ENCODE results near the gene TMEM9. TPM values are rescaled to one million over a fixed set of nuclear protein-coding genes. Genes with fewer than 3 reads are reported as not detected.

TMEM9 gene
- total RNA-seq, 1 donor from 2014 or later, result 109 TPM

DNA sequence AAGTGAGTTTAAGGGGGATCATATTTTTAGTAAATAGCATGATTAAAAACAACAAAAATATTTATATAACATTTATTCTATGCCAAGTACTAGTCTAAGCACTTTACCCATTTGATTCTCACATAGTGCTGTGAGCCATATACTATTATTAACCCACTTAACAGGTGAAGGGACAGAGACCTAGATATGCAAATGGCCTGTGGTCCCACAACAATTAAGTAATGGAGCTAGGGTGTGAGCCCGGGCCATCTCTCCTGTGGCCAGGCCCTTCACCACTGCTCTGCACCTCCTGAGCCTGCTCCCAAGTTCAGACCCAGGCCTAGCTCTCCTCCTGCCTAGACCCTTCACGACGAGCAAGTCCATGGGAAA is 27.8 kb downstream of the TMEM9 start:
- no peaks in the 10 kb centered on the region for H3K36me3 ChIP-seq
- H3K27me3 Mint-ChIP-seq (ENCODE audit: insufficient read depth, low read depth), result peaks cover 9% of the 10 kb centered on the region
- no peaks in the 10 kb centered on the region for H3K27me3 ChIP-seq
- no peak overlapping the region for H3K27ac ChIP-seq
- peaks cover 14% of the 10 kb centered on the region for H3K4me1 Mint-ChIP-seq
- no peak overlapping the region for H2AFZ ChIP-seq (replicated peaks)
- no peak overlapping the region for H3K9ac ChIP-seq
- H3K36me3 Mint-ChIP-seq, result no peaks in the 10 kb centered on the region
- H3F3A ChIP-seq (ENCODE audit: low read depth), result no peaks in the 10 kb centered on the region
- TF ChIP-seq EZH2 (IDR thresholded peaks at IDR 0.05), result no peak
- TF ChIP-seq EZH2phosphoT487 (IDR thresholded peaks at IDR 0.05), result no peak
- TF ChIP-seq, protein P1, sequence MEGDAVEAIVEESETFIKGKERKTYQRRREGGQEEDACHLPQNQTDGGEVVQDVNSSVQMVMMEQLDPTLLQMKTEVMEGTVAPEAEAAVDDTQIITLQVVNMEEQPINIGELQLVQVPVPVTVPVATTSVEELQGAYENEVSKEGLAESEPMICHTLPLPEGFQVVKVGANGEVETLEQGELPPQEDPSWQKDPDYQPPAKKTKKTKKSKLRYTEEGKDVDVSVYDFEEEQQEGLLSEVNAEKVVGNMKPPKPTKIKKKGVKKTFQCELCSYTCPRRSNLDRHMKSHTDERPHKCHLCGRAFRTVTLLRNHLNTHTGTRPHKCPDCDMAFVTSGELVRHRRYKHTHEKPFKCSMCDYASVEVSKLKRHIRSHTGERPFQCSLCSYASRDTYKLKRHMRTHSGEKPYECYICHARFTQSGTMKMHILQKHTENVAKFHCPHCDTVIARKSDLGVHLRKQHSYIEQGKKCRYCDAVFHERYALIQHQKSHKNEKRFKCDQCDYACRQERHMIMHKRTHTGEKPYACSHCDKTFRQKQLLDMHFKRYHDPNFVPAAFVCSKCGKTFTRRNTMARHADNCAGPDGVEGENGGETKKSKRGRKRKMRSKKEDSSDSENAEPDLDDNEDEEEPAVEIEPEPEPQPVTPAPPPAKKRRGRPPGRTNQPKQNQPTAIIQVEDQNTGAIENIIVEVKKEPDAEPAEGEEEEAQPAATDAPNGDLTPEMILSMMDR (IDR thresholded peaks at IDR 0.05), result no peak
- H3K4me3 ChIP-seq, result no peak overlapping the region
- no peak overlapping the region for H3K4me3 Mint-ChIP-seq
- H3K4me1 ChIP-seq, result peaks cover 11% of the 10 kb centered on the region
- no peaks in the 10 kb centered on the region for H3K9me3 ChIP-seq (ENCODE audit: low read depth)
- peaks cover 2% of the 10 kb centered on the region for H3K9me3 Mint-ChIP-seq
- no peak overlapping the region for H3K4me2 ChIP-seq
- DNase-seq (ENCODE audit: low spot score), result no peak
- H3K79me2 ChIP-seq (ENCODE audit: low read depth), result no peaks in the 10 kb centered on the region
- H3K27ac Mint-ChIP-seq, result no peak overlapping the region
- H4K20me1 ChIP-seq (ENCODE audit: low read depth), result no peaks in the 10 kb centered on the region

DNA sequence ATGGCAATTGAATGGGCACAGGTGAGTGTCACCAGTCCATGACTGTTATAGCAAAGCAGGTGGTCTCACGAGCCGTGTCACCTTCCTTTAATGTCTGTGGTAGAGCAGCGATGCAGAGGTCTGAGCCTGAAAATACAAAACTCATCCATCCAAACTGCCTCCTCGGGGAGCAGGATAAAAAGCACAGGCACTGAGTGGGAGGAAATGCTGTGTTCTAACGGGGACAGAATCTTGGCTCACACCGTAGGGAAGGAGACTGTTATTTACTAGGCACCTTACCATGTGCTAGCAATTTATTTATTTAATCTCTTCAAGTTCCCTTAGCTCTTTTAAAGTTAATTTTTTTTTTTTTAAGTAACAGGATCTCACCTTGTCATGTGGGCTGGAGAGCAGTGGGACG is 28.5 kb downstream of the TMEM9 start:
- Histone ChIP-seq H3F3A (ENCODE audit: low read depth) (no peaks in the 10 kb centered on the region), H2AFZ (replicated peaks) (no peak overlapping the region), H3K36me3 (no peaks in the 10 kb centered on the region), H3K4me3 (no peak overlapping the region), H3K27ac (no peak overlapping the region), H3K79me2 (ENCODE audit: low read depth) (no peaks in the 10 kb centered on the region), H3K9me3 (ENCODE audit: low read depth) (no peaks in the 10 kb centered on the region), H3K9ac (no peak overlapping the region), H3K27me3 (no peaks in the 10 kb centered on the region), H3K4me2 (no peak overlapping the region), H3K4me1 (peaks cover 11% of the 10 kb centered on the region), H4K20me1 (ENCODE audit: low read depth) (no peaks in the 10 kb centered on the region)
- Mint-ChIP-seq H3K9me3 (peaks cover 2% of the 10 kb centered on the region), H3K36me3 (no peaks in the 10 kb centered on the region), H3K4me1 (peaks cover 14% of the 10 kb centered on the region), H3K27me3 (ENCODE audit: insufficient read depth, low read depth) (peaks cover 13% of the 10 kb centered on the region), H3K4me3 (no peak overlapping the region), H3K27ac (no peak overlapping the region)
- TF ChIP-seq EZH2 (IDR thresholded peaks at IDR 0.05) (no peak), EZH2phosphoT487 (IDR thresholded peaks at IDR 0.05) (no peak)
- TF ChIP-seq, protein P1 (IDR thresholded peaks at IDR 0.05), result no peak
- no peak for DNase-seq (ENCODE audit: low spot score)

DNA sequence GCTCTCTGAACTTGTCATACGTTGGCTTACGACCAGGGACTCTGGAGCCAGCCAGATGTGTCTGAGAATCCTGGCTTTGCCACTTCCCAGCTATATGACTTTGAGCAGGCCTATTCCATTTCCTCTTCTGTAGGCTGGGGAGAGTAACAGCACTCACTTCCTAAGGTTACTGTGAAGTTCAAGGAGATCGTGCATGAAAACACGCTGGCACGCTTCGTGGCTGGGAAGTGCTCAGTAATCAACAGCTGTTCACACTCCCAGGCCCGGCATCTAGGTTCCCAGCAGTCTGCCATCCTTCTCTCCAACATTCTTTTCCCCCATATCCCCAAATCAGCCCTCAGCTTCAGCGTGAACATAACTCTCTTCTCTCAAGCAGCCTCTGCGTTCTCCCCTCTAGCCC is 29.3 kb downstream of the TMEM9 start:
- no peaks in the 10 kb centered on the region for H3K79me2 ChIP-seq (ENCODE audit: low read depth)
- H3K4me1 ChIP-seq, result peaks cover 11% of the 10 kb centered on the region
- no peaks in the 10 kb centered on the region for H3K36me3 Mint-ChIP-seq
- no peaks in the 10 kb centered on the region for H3K9me3 ChIP-seq (ENCODE audit: low read depth)
- no peaks in the 10 kb centered on the region for H3K27me3 ChIP-seq
- no peak overlapping the region for H3K27ac ChIP-seq
- H4K20me1 ChIP-seq (ENCODE audit: low read depth), result no peaks in the 10 kb centered on the region
- peaks cover 16% of the 10 kb centered on the region for H3K27me3 Mint-ChIP-seq (ENCODE audit: insufficient read depth, low read depth)
- no peaks in the 10 kb centered on the region for H3F3A ChIP-seq (ENCODE audit: low read depth)
- TF ChIP-seq EZH2phosphoT487 (IDR thresholded peaks at IDR 0.05) (no peak), EZH2 (IDR thresholded peaks at IDR 0.05) (no peak)
- TF ChIP-seq, protein P1 (IDR thresholded peaks at IDR 0.05), result no peak
- no peaks in the 10 kb centered on the region for H3K9me3 Mint-ChIP-seq
- no peak overlapping the region for H3K27ac Mint-ChIP-seq
- no peak overlapping the region for H3K4me3 Mint-ChIP-seq
- H2AFZ ChIP-seq (replicated peaks), result no peak overlapping the region
- no peak for DNase-seq (ENCODE audit: low spot score)
- H3K36me3 ChIP-seq, result no peaks in the 10 kb centered on the region
- no peak overlapping the region for H3K4me2 ChIP-seq
- H3K9ac ChIP-seq, result no peak overlapping the region
- no peak overlapping the region for H3K4me3 ChIP-seq
- H3K4me1 Mint-ChIP-seq, result peaks cover 17% of the 10 kb centered on the region

All from neural progenitor cell (in vitro differentiated cells).